GM23338 (cell line): Measurements from ENCODE around the gene POU2F3.

Source experiments
- CREB1 ChIP-seq: fragments of 250-450 bp; sonication (Bioruptor Pico); IDR thresholded peaks from 2 replicates; pipeline ENCODE4 v1.5.0; 2020; ENCODE audit warnings: low read depth, mild to moderate bottlenecking, moderate library complexity
- EZH2 ChIP-seq: fragments of 200-600 bp; sonication (generic); IDR thresholded peaks from one replicate; pipeline ENCODE4 v1.8.0; 2017; ENCODE audit warnings: antibody characterized with exemption, mild to moderate bottlenecking, low read depth; ENCODE audit not compliant: unreplicated experiment
- EZH2phosphoT487 ChIP-seq: fragments of 200-600 bp; sonication (generic); IDR thresholded peaks from one replicate; pipeline ENCODE4 v1.8.1; 2018; ENCODE audit warnings: antibody characterized with exemption; ENCODE audit not compliant: unreplicated experiment
- NANOG ChIP-seq: IDR thresholded peaks from 2 replicates; pipeline ENCODE4 v1.6.1; 2016; ENCODE audit warnings: antibody characterized with exemption, borderline replicate concordance
- POLR2AphosphoS5 ChIP-seq: IDR thresholded peaks from 2 replicates; pipeline ENCODE4 v1.6.1; 2016; ENCODE audit warnings: antibody characterized with exemption, low read depth
- ZNF331 ChIP-seq: fragments of 250-450 bp; sonication (Bioruptor Pico); IDR thresholded peaks from 2 replicates; pipeline ENCODE4 v1.5.0; 2020; ENCODE audit warnings: low read depth, mild to moderate bottlenecking, moderate library complexity
- TF ChIP-seq, protein P1 (sequence below), 2 experiments: fragments of 200-600 bp in 1 of 2; sonication (generic) in 1 of 2; conservative IDR thresholded peaks; 2 replicates each; pipeline versions ENCODE4 v1.5.1 to v1.6.1; 2016 to 2017; ENCODE audit warnings: antibody characterized with exemption in 2 of 2, low read depth in 2 of 2, mild to moderate bottlenecking in 2 of 2, moderate library complexity in 1 of 2
- TF ChIP-seq, protein P2 (sequence below): IDR thresholded peaks from one replicate; pipeline ENCODE4 v1.6.1; 2018; ENCODE audit warnings: antibody characterized with exemption; ENCODE audit not compliant: unreplicated experiment
- TF ChIP-seq, protein P3 (sequence below): IDR thresholded peaks from 2 replicates; pipeline ENCODE4 v1.6.1; 2016; ENCODE audit warnings: antibody characterized with exemption

DNA sequence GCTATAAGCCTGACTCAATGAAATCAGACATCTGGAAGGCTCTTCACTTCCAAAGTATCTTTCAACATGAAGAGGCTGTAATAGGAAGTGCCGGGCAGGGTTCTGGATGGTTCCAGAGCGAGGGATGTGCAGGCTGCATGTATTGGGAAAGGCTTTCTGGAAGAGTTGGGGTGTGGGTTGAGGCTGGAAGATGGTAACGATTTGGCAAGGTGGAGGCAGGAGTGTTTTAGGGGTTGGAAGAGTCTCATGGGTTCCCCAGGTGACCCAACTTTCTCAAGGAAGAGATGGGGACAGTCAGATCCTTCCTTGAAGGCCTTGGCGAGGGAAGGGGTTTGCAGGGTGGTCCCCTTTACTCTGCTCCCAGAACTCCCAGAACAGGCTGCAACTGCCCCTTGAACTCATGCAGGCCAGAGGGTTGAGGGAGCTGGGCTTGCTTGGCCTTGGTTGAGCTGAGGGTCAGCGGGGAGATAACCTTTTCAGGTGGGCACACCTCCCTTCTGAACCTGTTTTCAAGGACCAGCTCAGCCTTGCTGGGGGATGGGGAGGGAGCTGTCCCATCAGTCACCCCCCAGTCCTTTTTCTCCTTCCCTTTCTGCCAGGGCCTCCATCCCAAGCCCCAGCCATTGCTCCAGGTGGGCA lies 9.4 kb upstream of the POU2F3 start:
- TF ChIP-seq POLR2AphosphoS5 (no peak), CREB1 (CRISPR knock-in tag) (no peak), EZH2 (no peak), EZH2phosphoT487 (no peak), NANOG (no peak), ZNF331 (CRISPR knock-in tag) (no peak)
- TF ChIP-seq, protein P1, sequence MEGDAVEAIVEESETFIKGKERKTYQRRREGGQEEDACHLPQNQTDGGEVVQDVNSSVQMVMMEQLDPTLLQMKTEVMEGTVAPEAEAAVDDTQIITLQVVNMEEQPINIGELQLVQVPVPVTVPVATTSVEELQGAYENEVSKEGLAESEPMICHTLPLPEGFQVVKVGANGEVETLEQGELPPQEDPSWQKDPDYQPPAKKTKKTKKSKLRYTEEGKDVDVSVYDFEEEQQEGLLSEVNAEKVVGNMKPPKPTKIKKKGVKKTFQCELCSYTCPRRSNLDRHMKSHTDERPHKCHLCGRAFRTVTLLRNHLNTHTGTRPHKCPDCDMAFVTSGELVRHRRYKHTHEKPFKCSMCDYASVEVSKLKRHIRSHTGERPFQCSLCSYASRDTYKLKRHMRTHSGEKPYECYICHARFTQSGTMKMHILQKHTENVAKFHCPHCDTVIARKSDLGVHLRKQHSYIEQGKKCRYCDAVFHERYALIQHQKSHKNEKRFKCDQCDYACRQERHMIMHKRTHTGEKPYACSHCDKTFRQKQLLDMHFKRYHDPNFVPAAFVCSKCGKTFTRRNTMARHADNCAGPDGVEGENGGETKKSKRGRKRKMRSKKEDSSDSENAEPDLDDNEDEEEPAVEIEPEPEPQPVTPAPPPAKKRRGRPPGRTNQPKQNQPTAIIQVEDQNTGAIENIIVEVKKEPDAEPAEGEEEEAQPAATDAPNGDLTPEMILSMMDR (conservative IDR thresholded peaks at IDR 0.05; ENCODE audit: low read depth in 2 of 2), result no peak
- TF ChIP-seq, protein P2, sequence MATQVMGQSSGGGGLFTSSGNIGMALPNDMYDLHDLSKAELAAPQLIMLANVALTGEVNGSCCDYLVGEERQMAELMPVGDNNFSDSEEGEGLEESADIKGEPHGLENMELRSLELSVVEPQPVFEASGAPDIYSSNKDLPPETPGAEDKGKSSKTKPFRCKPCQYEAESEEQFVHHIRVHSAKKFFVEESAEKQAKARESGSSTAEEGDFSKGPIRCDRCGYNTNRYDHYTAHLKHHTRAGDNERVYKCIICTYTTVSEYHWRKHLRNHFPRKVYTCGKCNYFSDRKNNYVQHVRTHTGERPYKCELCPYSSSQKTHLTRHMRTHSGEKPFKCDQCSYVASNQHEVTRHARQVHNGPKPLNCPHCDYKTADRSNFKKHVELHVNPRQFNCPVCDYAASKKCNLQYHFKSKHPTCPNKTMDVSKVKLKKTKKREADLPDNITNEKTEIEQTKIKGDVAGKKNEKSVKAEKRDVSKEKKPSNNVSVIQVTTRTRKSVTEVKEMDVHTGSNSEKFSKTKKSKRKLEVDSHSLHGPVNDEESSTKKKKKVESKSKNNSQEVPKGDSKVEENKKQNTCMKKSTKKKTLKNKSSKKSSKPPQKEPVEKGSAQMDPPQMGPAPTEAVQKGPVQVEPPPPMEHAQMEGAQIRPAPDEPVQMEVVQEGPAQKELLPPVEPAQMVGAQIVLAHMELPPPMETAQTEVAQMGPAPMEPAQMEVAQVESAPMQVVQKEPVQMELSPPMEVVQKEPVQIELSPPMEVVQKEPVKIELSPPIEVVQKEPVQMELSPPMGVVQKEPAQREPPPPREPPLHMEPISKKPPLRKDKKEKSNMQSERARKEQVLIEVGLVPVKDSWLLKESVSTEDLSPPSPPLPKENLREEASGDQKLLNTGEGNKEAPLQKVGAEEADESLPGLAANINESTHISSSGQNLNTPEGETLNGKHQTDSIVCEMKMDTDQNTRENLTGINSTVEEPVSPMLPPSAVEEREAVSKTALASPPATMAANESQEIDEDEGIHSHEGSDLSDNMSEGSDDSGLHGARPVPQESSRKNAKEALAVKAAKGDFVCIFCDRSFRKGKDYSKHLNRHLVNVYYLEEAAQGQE, result no peak
- TF ChIP-seq, protein P3, sequence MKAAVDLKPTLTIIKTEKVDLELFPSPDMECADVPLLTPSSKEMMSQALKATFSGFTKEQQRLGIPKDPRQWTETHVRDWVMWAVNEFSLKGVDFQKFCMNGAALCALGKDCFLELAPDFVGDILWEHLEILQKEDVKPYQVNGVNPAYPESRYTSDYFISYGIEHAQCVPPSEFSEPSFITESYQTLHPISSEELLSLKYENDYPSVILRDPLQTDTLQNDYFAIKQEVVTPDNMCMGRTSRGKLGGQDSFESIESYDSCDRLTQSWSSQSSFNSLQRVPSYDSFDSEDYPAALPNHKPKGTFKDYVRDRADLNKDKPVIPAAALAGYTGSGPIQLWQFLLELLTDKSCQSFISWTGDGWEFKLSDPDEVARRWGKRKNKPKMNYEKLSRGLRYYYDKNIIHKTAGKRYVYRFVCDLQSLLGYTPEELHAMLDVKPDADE, result no peak
